ENCODE data around the gene FAM171A1.

Gene FAM171A1

DNA sequence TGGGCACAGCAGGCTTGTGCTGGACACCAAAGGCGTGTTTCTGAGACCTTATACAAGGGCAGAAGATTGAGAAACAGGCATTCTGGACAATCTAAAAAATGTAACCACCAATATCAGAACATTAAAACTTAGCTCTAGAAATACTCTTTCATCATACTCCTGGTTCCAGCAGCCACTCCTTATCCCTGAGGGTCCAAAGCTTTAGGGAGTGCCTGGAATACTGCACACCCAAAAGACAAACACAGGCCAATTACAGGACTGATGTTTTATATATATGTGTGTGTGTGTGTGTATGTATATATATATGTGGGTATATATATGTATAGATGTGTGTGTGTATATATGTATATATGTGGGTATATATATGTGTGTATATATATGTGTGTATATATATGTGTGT lies 39.6 kb downstream of the FAM171A1 start:
- Histone ChIP-seq H3K9me2 (ENCODE audit: low read depth, low read length) (no peaks in the 10 kb centered on the region), H3K9ac (ENCODE audit: low read length) (no peak overlapping the region), H3K27me3 (ENCODE audit: insufficient read depth, low read length) (no peaks in the 10 kb centered on the region), H2AFZ (ENCODE audit: low read length) (no peak overlapping the region), H3K79me2 (ENCODE audit: insufficient read depth, low read length) (no peaks in the 10 kb centered on the region), H3F3A (ENCODE audit: insufficient read depth, low read length) (no peaks in the 10 kb centered on the region), H3K4me2 (ENCODE audit: low read length) (no peak overlapping the region), H3K9me3 (ENCODE audit: low read length) (no peaks in the 10 kb centered on the region), H3K4me1 (ENCODE audit: insufficient read depth, low read length, severe bottlenecking) (no peaks in the 10 kb centered on the region), H3K36me3 (ENCODE audit: insufficient read depth, low read length) (no peaks in the 10 kb centered on the region), H4K20me1 (ENCODE audit: insufficient read depth, low read length) (no peaks in the 10 kb centered on the region), H3K4me3 (ENCODE audit: low read depth, low read length, poor library complexity, severe bottlenecking) (no peak overlapping the region), H3K27ac (ENCODE audit: low read depth, low read length, poor library complexity, severe bottlenecking) (no peak overlapping the region)
- no peak for TF ChIP-seq EZH2 (IDR thresholded peaks at IDR 0.05; ENCODE audit: borderline replicate concordance, low read length)
- TF ChIP-seq, protein P1, sequence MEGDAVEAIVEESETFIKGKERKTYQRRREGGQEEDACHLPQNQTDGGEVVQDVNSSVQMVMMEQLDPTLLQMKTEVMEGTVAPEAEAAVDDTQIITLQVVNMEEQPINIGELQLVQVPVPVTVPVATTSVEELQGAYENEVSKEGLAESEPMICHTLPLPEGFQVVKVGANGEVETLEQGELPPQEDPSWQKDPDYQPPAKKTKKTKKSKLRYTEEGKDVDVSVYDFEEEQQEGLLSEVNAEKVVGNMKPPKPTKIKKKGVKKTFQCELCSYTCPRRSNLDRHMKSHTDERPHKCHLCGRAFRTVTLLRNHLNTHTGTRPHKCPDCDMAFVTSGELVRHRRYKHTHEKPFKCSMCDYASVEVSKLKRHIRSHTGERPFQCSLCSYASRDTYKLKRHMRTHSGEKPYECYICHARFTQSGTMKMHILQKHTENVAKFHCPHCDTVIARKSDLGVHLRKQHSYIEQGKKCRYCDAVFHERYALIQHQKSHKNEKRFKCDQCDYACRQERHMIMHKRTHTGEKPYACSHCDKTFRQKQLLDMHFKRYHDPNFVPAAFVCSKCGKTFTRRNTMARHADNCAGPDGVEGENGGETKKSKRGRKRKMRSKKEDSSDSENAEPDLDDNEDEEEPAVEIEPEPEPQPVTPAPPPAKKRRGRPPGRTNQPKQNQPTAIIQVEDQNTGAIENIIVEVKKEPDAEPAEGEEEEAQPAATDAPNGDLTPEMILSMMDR (IDR thresholded peaks at IDR 0.05; ENCODE audit: low read length) = no peak

DNA sequence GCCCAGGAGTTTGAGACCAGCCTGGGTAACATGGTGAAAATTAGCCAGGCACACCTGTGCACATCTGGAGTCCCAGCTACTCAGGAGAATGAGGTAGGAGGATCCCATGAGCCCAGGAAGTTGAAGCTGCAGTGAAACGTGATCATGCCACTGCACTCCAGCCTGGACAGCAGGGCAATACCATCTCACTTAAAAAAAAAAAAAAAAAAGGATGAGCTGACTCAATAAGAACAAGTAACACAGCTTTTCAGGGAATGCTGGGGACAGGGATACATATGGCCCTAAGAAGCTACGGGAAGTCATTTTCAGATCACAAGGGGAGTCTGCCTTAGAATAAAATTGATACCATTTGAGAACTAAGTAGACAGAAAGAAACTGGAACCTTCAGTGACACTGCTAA lies 41.7 kb downstream of the FAM171A1 start:
- Histone ChIP-seq H3K36me3 (ENCODE audit: insufficient read depth, low read length) (no peaks in the 10 kb centered on the region), H3K79me2 (ENCODE audit: insufficient read depth, low read length) (no peaks in the 10 kb centered on the region), H3F3A (ENCODE audit: insufficient read depth, low read length) (no peaks in the 10 kb centered on the region), H3K4me2 (ENCODE audit: low read length) (no peak overlapping the region), H3K4me3 (ENCODE audit: low read depth, low read length, poor library complexity, severe bottlenecking) (no peak overlapping the region), H3K4me1 (ENCODE audit: insufficient read depth, low read length, severe bottlenecking) (no peaks in the 10 kb centered on the region), H3K27ac (ENCODE audit: low read depth, low read length, poor library complexity, severe bottlenecking) (no peak overlapping the region), H3K9me3 (ENCODE audit: low read length) (no peaks in the 10 kb centered on the region), H2AFZ (ENCODE audit: low read length) (no peak overlapping the region), H3K9me2 (ENCODE audit: low read depth, low read length) (no peaks in the 10 kb centered on the region), H4K20me1 (ENCODE audit: insufficient read depth, low read length) (no peaks in the 10 kb centered on the region), H3K9ac (ENCODE audit: low read length) (no peak overlapping the region), H3K27me3 (ENCODE audit: insufficient read depth, low read length) (no peaks in the 10 kb centered on the region)
- no peak for TF ChIP-seq EZH2 (IDR thresholded peaks at IDR 0.05; ENCODE audit: borderline replicate concordance, low read length)

DNA sequence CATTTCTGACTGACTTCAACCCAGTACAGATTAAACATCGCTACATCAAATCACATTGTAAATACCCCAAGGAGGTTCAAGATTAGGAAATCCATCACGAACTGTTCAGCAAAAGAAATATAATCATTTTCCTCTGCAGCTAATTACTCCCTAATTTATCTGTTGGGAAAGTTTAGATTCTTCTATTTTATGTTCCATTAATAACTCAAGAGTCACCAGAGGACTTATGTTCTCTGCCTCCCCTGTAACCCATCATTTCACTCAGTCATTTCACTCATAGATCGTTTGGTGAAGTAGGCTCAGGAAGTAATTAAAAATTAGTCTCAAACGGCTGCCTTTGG lies 45.2 kb downstream of the FAM171A1 start:
- Histone ChIP-seq H3K4me1 (ENCODE audit: insufficient read depth, low read length, severe bottlenecking) (no peaks in the 10 kb centered on the region), H4K20me1 (ENCODE audit: insufficient read depth, low read length) (no peaks in the 10 kb centered on the region), H3K79me2 (ENCODE audit: insufficient read depth, low read length) (no peaks in the 10 kb centered on the region), H3K36me3 (ENCODE audit: insufficient read depth, low read length) (no peaks in the 10 kb centered on the region), H3K9me3 (ENCODE audit: low read length) (no peaks in the 10 kb centered on the region), H3K4me3 (ENCODE audit: low read depth, low read length, poor library complexity, severe bottlenecking) (no peak overlapping the region), H3K9me2 (ENCODE audit: low read depth, low read length) (no peaks in the 10 kb centered on the region), H3K27me3 (ENCODE audit: insufficient read depth, low read length) (no peaks in the 10 kb centered on the region), H3F3A (ENCODE audit: insufficient read depth, low read length) (no peaks in the 10 kb centered on the region), H3K4me2 (ENCODE audit: low read length) (no peak overlapping the region), H3K9ac (ENCODE audit: low read length) (no peak overlapping the region), H2AFZ (ENCODE audit: low read length) (no peak overlapping the region), H3K27ac (ENCODE audit: low read depth, low read length, poor library complexity, severe bottlenecking) (no peak overlapping the region)
- TF ChIP-seq, protein P1 (IDR thresholded peaks at IDR 0.05; ENCODE audit: low read length) = no peak
- TF ChIP-seq EZH2 (IDR thresholded peaks at IDR 0.05; ENCODE audit: borderline replicate concordance, low read length) = no peak

- Histone ChIP-seq H3K79me2 (ENCODE audit: insufficient read depth, low read length) (no peaks in the 10 kb centered on the region), H3F3A (ENCODE audit: insufficient read depth, low read length) (no peaks in the 10 kb centered on the region), H4K20me1 (ENCODE audit: insufficient read depth, low read length) (no peaks in the 10 kb centered on the region), H2AFZ (ENCODE audit: low read length) (no peak overlapping the region), H3K9me3 (ENCODE audit: low read length) (no peaks in the 10 kb centered on the region), H3K4me2 (ENCODE audit: low read length) (no peak overlapping the region), H3K27ac (ENCODE audit: low read depth, low read length, poor library complexity, severe bottlenecking) (no peak overlapping the region), H3K9me2 (ENCODE audit: low read depth, low read length) (no peaks in the 10 kb centered on the region), H3K4me3 (ENCODE audit: low read depth, low read length, poor library complexity, severe bottlenecking) (no peak overlapping the region), H3K27me3 (ENCODE audit: insufficient read depth, low read length) (no peaks in the 10 kb centered on the region), H3K9ac (ENCODE audit: low read length) (no peak overlapping the region), H3K4me1 (ENCODE audit: insufficient read depth, low read length, severe bottlenecking) (no peaks in the 10 kb centered on the region), H3K36me3 (ENCODE audit: insufficient read depth, low read length) (no peaks in the 10 kb centered on the region)
- TF ChIP-seq, protein P1 (IDR thresholded peaks at IDR 0.05; ENCODE audit: low read length) = no peak
- TF ChIP-seq EZH2 (IDR thresholded peaks at IDR 0.05; ENCODE audit: borderline replicate concordance, low read length) = no peak
Measured at GRCh38 chr10:15325243-15325943, 45.7 kb downstream of the FAM171A1 start.

Measured in OCI-LY1 (cell line).